D721Med (cell line): Measurements from ENCODE around the gene POU1F1.

ENCODE experiments used
- DNase-seq: peaks from one replicate; pipeline ENCODE4 v3.0.0; 2011; ENCODE audit warnings: low spot score; ENCODE audit not compliant: insufficient read length
- FAIRE-seq: peaks from 2 replicates; lab custom pipeline; 2011; peaks lifted over from hg19 to GRCh38; lab: Jason Lieb, UNC
- CTCF ChIP-seq: IDR thresholded peaks from 2 replicates; pipeline ENCODE4 v1.5.1; 2012; ENCODE audit warnings: mild to moderate bottlenecking, control low read depth; ENCODE audit not compliant: insufficient read depth; ENCODE audit errors: missing control alignments

Gene POU1F1

GRCh38 chr3:87233805-87234204, 42.6 kb downstream of the POU1F1 start:
- TF ChIP-seq CTCF = no peak
- FAIRE-seq (no peak), DNase-seq (no peak)

- TF ChIP-seq CTCF = no peak
- DNase-seq = no peak
- no peak for FAIRE-seq
Observed at GRCh38 chr3:87229113-87229512, 47.3 kb downstream of the POU1F1 start.

- no peak for FAIRE-seq
- no peak for DNase-seq
- no peak for TF ChIP-seq CTCF
Observed at GRCh38 chr3:87228316-87228715, 48.1 kb downstream of the POU1F1 start.

GRCh38 chr3:87227835-87228144, 48.6 kb downstream of the POU1F1 start:
- TF ChIP-seq CTCF = no peak
- FAIRE-seq (no peak), DNase-seq (no peak)

GRCh38 chr3:87227104-87227834, 49.1 kb downstream of the POU1F1 start, which contains the start of gene CHMP2B:
Gene CHMP2B (plus strand): TSS chr3:87227309. CDS start chr3:87227523, 214 bp downstream.
- FAIRE-seq = no peak
- DNase-seq = peak; percentile 53
- TF ChIP-seq CTCF = no peak

- DNase-seq (no peak), FAIRE-seq (no peak)
- TF ChIP-seq CTCF = no peak
Observed at GRCh38 chr3:87225659-87226058, 50.7 kb downstream of the POU1F1 start.

- DNase-seq (no peak), FAIRE-seq (no peak)
- TF ChIP-seq CTCF = no peak
Observed at GRCh38 chr3:87219611-87220010, 56.8 kb downstream of the POU1F1 start.
